HTR-8/SVneo (cell line): ENCODE data around the gene PYHIN1.
"Not testable (repeated sequence)": the region's sequence is repeated elsewhere in the genome, so short reads cannot be mapped to it uniquely, and the experiment has no call there.

Experiments used
- DNase-seq: peaks from one replicate; pipeline ENCODE4 v3.0.0; 2011; ENCODE audit warnings: low spot score, mixed read lengths; ENCODE audit not compliant: insufficient read length
- FAIRE-seq: peaks from 2 replicates; lab custom pipeline; 2011; peaks lifted over from hg19 to GRCh38; lab: Jason Lieb, UNC

Gene PYHIN1

GRCh38 chr1:158978730-158979129 lies 47.4 kb downstream of the PYHIN1 start:
- no peak for DNase-seq
- no peak for FAIRE-seq

GRCh38 chr1:158979229-158979628 lies 47.9 kb downstream of the PYHIN1 start:
- DNase-seq: no peak
- no peak for FAIRE-seq

- FAIRE-seq: no peak
- DNase-seq: no peak
These were observed 51.9 kb downstream of the PYHIN1 start for GRCh38 chr1:158983235-158983634.

DNA sequence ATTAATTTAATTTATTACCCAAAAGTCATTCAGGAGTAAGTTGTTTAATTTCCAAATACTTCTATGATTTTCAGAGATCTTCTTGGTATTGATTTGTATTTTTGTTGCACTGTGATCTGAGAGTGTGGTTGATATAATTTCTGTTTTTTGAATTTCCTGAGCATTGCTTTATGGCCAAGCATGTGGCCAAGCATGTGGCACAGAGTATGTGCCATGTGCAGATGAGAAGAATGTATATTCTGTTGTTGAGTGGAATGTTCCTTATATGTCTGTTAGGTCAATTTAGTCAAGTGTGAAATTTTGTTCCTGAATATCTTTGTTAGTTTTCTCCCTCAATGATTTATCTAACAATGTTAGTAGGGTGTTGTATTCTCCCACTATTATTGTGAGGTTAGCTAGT lies 53.0 kb downstream of the PYHIN1 start:
- FAIRE-seq: no peak

GRCh38 chr1:158989424-158989823 lies 58.1 kb downstream of the PYHIN1 start:
- DNase-seq (no peak), FAIRE-seq (no peak)

More for the DNA sequence above, 53.0 kb downstream of the PYHIN1 start:
- DNase-seq: no peak

DNA sequence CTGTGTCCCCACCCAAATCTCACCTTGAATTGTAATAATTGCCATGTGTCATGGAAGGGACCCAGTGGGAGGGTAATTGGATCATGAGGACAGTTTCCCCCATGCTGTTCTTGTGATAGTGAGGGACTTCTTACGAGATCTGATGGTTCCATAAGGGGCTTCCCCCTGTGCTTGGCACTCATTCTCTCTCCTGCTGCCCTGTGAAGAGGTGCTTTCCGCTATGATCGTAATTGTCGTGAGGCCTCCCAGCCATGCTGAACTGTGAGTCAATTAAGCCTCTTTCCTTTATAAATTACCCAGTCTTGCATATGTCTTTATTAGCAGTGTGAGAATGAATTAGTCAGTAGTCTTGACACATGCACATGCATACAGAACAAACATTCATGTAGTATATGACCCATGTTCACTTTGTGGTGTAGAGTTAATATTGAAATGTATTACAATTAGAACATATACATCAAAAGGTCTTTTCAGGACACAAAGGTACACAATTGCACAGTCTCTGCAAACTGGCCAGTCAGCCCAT lies 61.5 kb downstream of the PYHIN1 start:
- DNase-seq: no peak

DNA sequence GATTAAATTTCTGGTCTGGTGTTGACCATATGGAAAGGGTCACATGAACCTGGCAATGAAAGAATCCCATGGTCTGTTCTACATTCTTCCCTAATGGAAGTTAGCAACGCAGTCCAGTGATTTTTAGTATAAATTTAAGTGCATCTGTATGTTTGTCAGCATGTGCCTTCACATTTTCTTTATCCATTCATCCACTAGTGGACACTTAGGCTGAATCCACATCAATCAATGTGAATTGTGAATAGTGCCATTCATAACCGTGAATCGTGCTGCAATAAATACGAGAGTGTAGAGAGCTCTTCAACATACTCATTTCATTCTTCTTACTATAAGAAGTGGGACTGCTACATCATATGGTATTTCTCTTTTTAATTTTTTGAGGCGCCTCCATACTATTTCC lies 65.6 kb downstream of the PYHIN1 start:
- FAIRE-seq: no peak
- no peak for DNase-seq

More for the DNA sequence above, 61.5 kb downstream of the PYHIN1 start:
- FAIRE-seq: no peak

GRCh38 chr1:158998037-158998780 lies 66.9 kb downstream of the PYHIN1 start:
- FAIRE-seq: no peak
- DNase-seq: no peak

- no peak for FAIRE-seq
These were observed 67.4 kb downstream of the PYHIN1 start for GRCh38 chr1:158998781-158999161.

DNA sequence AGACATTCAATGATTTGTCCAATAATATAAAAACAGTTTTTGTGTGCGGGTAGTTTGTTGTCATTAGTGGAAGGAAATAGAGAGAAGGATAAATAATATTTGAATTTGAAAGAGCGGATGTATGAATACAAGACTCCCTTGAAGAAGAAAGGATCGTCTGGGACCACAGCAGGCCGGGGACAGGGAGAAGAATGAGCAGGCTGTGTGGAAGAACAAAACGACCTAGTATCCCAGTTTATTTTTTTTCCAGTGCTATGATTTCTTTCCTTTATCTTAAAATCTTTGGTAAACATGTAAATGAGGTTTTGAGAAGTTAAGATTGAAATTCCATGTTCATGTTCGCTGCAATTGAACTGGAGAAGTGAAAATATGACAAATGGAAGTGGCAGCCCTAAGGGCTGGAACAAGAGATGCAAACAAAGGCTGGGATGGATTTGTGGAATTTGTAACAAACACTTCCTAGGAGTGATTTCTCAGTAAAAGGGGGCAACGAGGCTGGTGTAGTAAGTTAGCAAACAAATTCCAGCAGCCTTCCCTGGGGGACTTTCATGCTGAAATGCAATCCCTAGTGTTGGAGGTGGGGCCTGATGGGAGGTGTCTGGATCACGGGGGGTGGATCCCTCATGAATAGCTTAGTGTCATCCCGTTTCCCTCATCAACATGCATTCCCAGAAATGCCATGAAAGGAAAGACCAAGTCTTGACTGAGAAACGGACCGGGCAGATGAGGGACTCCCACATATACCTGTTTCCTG lies 68.1 kb downstream of the PYHIN1 start:
- DNase-seq (peak; percentile 21), FAIRE-seq (no peak)

More at GRCh38 chr1:158998781-158999161, 67.4 kb downstream of the PYHIN1 start:
- peak; percentile 14 for DNase-seq

GRCh38 chr1:159000070-159000409 lies 68.7 kb downstream of the PYHIN1 start:
- FAIRE-seq (no peak), DNase-seq (no peak)

DNA sequence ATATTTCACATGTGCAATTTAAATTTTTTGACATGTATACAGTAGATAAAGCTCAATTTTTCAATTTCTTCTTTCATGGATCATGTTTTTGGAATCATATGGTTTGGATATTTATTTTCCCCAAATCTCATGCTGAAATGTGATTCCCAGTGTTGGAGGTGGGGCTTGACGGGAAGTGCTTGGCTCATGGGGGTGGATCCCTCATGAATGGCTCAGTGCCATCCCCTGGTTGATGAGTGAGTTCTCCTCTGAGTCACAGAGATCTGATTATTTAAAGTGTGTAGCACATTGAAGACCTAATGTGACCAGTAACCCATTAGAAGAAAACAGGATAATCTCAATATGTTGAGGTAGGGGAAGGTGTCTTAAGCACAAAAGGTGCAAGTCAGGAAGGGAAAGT lies 69.3 kb downstream of the PYHIN1 start:
- FAIRE-seq (peak; percentile 67), DNase-seq (peak; percentile 48)

DNA sequence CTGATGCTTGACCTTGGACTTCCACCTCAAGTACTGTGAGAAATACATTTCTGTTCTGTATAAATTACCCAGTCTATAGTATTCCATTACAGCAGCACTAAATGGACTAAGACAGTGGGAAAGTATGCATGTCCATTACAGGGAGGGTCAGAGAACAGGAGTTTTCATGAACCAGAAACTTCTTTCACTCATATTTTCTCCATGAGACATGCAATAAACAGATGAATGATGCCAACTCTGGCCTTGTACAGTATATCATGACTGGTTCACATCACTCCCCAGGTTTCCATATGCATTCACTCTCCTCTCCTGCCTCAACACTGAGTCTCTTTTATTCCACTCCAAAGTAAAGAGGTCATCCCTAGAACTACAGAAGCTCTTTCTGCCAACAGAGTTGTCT lies 73.8 kb downstream of the PYHIN1 start:
- DNase-seq: no peak
- FAIRE-seq: no peak

GRCh38 chr1:159005676-159006075 lies 74.3 kb downstream of the PYHIN1 start:
- FAIRE-seq: no peak
- DNase-seq: no peak

DNA sequence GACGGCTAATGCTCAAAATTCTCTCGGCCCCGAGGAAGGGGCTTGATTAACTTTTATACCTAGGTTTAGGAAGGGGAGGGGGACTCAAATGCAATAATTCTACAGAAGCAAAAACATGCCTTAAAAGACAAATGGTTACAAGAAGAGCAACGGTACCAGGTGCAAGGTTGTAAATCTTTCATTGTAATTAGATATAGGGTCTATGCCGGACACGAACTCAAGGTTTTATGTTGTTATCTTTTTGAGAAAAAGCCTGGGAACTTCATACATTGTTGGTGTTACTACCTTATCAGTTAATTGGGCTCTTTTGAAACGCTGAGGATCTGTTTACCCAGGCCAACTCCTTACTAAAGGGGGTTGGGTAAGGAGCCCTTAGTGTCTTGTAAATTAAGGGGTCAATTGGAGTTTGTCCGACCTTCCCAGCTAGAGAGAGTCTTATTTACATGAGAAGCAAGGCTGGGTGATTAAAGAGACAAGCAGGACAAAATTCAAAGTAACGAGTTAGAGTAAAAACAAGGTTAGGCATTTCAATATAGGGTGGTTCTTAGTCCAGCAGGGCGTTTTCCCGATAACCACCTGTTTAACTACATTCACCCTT lies 75.0 kb downstream of the PYHIN1 start:
- DNase-seq, FAIRE-seq: not testable (repeated sequence)

DNA sequence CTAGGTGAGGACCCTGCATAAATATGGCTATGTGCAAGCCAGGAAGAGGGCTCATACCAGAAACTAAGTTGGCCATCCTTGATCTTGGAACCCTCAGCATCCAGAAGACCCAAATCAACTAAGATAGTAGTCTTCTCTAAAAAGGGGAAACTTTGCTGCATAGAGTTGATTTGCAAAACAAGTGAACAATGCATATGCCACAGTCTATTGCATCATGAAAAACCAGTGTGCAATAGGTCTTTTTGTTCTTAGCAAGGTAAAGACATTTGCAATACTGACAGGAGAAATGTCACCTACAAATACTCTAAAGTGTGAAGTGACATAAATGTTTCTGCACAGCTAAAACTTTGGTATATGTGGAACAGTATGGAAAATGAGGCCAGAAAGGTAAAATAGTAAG lies 76.4 kb downstream of the PYHIN1 start:
- no peak for FAIRE-seq
- DNase-seq: no peak

- FAIRE-seq (no peak), DNase-seq (no peak)
These were observed 77.4 kb downstream of the PYHIN1 start for GRCh38 chr1:159008744-159009188.

- no peak for FAIRE-seq
- DNase-seq: no peak
These were observed 77.9 kb downstream of the PYHIN1 start for GRCh38 chr1:159009287-159009686.

DNA sequence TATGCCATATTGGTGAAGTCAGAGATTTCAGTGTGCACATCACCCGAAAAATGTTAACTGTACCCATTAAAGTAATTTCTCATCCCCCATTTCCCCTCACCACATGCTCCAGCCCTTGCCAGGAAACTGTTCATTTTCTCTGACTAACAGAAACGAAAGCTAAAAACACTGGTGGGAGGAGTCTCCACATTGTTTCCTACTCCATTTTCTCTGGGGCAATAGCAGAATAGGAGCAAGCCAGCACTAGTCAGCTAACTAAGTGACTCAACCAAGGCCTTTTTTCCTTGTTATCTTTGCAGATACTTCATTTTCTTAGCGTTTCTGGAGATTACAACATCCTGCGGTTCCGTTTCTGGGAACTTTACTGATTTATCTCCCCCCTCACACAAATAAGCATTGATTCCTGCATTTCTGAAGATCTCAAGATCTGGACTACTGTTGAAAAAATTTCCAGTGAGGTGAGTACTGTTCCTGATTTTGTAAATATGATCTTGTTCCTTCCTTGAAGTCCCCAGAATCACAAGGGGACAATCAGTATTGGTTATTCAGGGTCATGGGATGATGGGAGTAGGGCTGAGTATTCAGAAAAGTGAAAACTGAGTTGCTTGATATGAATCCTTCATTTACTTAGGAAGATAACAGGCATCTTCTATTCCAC lies 78.5 kb downstream of the PYHIN1 start, which contains the start of gene IFI16:
Gene IFI16 (plus strand): TSS at position 204 of the 658 bp plus-strand sequence. CDS start 4,774 bp downstream, outside the sequence.
- FAIRE-seq (no peak), DNase-seq (peak; percentile 59)

- FAIRE-seq: no peak
These were observed 79.0 kb downstream of the PYHIN1 start for GRCh38 chr1:159010391-159010790.

More at GRCh38 chr1:159010391-159010790, 79.0 kb downstream of the PYHIN1 start:
- DNase-seq: no peak
